GM19193 (cell line): Measurements from ENCODE around the gene SH3RF3.

ENCODE experiments used
- POLR2A ChIP-seq: IDR thresholded peaks from 4 replicates; pipeline ENCODE4 v1.6.1; 2011; ENCODE audit not compliant: insufficient read depth, insufficient read length; ENCODE audit errors: extremely low read depth

Gene SH3RF3

GRCh38 chr2:109266496-109266895 lies 137.5 kb downstream of the SH3RF3 start:
- no peak for TF ChIP-seq POLR2A

DNA sequence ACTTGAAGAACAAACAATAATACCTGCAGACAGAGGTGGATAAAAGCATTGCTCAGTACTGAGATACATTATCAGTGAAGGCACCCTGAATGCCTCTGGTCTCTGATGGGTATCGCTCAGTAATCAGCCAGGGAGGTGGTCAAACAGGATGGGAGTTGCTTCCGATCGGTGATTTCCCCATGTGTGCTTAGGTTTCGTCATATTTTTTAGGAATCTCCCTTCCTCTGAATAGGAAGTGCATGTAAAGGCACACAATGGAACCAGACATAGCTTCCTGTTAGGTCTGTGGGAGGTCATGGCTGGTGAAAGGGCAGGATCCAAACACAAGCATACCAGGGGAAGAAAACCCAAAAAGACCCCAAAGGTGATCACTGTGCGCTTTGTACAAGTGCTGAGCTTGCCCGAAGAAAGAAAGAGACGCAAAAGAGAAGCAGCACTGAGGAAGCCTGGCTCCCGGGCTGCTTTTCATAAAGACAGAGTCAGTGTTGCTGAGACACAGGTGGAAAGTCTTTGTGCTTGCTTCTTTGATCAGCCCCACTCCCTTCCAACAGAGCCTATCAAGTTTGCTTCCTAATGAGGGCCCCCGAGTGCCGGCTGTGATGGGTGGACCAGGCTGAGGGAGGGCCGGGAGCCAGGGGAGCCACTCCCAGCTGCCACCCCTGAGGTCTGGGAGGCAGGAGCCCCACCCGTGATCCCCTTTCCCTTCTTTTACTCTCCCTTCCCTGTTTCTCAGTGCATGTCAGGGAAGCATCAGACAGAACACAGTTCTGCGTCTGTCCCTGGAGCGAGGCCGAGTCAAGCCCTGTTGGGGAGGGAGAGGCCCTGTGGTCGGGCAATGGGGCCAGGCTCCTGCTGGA lies 138.2 kb downstream of the SH3RF3 start:
- no peak for TF ChIP-seq POLR2A

DNA sequence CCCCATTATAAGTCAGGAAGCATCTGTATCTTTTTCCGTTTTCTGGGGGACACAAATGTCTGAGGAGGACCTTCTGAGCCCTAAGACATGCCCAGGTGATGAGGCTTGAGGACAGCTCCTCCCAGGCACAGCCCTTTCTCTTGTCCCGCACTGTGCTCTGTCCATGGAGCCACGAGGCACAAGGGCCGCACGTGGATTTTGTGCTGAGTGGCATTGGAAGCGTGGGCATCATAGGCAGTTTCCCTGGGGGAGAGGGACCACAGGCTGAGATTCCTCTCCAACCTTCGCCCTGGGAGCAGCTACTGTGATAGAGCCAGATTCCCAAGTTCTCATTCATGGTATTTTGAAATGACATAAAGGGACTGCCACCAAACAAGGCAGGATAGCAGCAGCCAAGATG lies 139.9 kb downstream of the SH3RF3 start:
- TF ChIP-seq POLR2A, result no peak

DNA sequence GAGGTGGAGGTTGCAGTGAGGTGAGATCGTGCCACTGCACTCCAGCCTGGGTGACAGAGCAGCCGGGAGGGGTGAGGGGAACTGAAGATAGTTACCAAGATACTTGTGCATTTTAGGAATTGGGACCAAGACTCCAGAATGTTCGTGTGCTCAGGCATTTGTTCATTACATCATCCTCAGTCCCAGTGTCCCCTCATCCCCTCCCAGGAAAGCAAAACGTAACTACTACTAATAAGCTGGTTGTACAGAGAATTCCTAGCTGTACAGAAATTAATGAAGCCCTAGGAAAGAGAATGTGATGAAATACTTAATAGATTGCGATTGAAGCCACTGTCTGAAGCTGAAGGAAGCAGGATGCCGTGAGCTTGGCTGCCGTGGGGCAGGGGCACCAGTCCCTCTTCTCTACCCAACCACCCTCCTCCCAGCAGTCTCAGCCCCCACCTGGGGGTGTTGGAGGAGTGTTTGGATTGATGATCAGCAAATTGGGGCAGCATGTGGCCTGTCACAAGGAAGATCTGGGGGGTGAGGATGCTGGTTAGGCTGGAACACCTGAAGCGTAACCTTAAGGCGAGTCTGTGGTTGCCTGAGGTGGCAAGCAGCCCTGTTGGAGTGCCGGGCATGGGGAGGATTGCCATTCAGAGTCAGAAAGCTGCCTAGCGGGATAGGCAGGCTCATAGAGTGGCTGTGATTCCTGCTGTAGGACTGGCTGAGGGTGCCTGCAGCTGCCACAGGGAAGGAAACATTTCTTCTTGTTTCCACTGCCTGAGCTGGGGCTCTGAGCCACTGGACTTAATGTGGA lies 140.9 kb downstream of the SH3RF3 start:
- TF ChIP-seq POLR2A, result no peak

- no peak for TF ChIP-seq POLR2A
Observed at GRCh38 chr2:109270505-109271312, 141.7 kb downstream of the SH3RF3 start.

GRCh38 chr2:109271920-109272319 lies 142.9 kb downstream of the SH3RF3 start:
- no peak for TF ChIP-seq POLR2A

DNA sequence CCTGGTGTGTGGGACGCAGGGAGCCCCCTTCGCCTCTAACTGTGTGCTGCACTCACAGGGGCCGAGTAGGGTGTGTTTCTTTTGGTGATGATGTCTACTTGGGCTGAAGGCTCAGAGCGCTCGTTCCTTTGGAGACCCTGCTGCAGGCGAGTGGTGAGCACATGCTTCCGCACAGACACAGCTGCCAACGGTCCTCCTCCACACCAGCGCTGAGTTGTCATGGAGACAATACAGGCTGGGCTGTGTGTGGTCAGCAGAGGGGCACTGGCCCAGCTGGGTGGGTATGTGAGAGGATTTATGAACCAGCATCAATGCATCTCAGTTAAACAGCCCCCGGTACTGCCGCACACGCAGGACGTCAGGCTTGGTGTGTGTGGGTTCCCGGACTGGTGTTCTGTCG lies 143.5 kb downstream of the SH3RF3 start:
- no peak for TF ChIP-seq POLR2A

GRCh38 chr2:109275120-109276012 lies 146.4 kb downstream of the SH3RF3 start:
- TF ChIP-seq POLR2A, result no peak

- TF ChIP-seq POLR2A, result no peak
Observed at GRCh38 chr2:109277406-109277805, 148.4 kb downstream of the SH3RF3 start.

DNA sequence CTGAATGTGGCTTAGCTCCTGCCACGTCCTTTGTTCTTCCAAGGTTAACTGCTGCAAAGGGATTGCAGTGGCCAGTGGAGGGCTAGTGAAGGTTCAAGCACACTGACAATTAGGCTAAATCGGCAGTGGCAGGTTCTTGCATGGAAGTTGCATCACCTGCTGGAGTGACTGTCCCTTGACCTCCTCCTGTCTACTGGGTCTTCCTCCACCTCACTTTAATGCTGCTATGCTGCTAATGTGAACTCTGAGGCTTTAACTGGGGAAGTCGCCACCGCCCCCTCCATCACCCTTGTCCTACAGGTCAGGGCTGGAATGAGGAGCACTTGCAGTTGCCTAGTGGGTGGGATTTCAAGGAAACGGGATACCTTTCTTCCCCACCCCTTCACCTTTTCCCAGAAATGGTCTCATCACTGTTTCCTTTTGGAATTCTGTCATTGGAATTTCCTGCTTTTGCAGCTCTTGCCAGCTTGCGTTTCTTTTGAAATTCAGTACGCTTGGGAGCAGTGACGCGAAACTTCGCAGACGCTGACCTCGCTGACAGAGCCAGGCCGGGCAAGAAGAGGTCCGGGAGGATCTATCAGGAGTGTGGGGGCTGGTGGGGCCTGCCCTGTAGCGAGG lies 150.3 kb downstream of the SH3RF3 start:
- no peak for TF ChIP-seq POLR2A

- TF ChIP-seq POLR2A, result no peak
Observed at GRCh38 chr2:109280804-109281203, 151.8 kb downstream of the SH3RF3 start.

DNA sequence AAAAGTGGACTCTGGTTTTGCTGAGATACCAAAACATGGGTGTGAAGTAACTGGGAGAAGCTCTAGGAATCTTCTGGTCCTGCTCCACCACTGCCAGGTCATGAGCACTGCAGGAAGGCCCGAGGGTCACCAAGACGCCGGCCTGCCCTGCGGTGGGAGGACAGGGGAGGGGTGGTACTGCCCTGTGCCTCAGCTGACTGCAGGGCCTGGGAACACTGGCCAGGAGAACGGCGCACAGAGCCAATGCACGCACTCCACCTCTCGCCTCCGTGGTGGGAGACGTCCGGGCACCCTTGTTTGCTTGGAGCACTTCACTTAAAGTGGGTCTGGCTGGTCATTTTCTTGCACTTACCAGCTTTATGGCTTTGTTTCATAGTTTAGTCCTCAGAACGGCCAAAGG lies 153.4 kb downstream of the SH3RF3 start:
- no peak for TF ChIP-seq POLR2A

DNA sequence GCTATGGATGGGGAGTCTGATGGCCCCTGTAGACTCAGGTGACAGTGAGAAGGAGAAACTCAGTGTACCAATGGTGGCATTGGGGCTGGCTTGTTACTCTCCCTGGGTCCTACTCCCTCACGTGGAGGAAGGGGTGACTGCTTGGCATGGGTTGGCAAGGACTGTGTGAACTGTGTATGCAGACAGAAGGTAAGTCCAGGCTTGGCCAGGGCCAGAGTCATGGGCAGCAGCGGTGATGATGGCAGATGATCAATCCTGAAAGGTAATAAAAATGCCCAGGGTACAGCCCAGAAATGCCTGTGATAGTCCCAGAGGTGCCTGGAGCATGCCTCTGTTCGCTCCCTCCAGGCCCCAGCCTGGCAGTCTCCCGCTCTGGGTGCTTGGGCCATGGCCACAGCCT lies 153.9 kb downstream of the SH3RF3 start:
- no peak for TF ChIP-seq POLR2A

DNA sequence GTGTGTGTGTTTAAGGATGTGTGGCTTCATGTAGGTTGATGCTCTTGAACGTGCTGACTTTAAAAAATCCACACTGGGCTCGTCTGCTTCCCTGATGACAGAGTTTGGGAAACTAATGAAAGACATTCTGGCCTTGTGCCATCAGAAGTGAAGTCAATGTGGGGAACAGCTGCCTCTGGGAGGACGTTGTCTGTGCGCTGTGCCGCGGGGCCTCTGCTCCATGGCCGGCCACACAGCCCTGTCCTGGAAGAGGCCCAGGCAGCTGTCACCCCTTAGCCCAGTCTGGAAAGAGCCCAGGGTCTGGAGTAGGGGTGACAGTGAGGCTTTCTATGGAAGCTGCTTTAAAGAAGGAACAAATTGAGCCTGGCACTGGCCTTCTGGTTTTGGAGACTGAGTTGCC lies 155.8 kb downstream of the SH3RF3 start:
- no peak for TF ChIP-seq POLR2A
